HG02943 (cell line): ENCODE measurements around the gene CCR5AS.
"Not testable (repeated sequence)": the region's sequence is repeated elsewhere in the genome, so short reads cannot be mapped to it uniquely, and the experiment has no call there.

Source experiments
- ATAC-seq: cut with Tn5 transposase; IDR thresholded peaks from one replicate; pipeline ENCODE4 v1.9.1; 2021; ENCODE audit warnings: mild to moderate bottlenecking, low read depth, moderate library complexity; ENCODE audit not compliant: unreplicated experiment

The CCR5AS gene

DNA sequence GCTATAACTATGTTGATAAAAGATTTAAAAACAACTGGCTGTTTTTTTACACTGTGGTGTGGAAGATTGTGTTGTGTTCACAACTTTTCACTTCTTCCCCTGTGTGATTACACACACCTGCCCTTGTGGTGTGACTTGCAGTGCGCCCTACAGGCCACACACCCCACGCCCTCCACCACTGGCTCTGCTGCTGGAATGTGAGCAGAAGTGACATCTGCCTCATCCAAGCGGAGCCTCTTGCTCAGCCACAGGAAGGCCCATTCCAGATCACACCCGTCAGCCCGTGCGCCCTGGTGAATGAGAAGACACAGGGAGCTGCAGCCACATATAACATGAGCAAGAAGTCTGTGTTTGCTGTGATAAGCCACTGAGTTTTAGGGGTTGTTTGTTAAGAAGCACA, 46.0 kb downstream of the CCR5AS start:
- ATAC-seq, result no peak

DNA sequence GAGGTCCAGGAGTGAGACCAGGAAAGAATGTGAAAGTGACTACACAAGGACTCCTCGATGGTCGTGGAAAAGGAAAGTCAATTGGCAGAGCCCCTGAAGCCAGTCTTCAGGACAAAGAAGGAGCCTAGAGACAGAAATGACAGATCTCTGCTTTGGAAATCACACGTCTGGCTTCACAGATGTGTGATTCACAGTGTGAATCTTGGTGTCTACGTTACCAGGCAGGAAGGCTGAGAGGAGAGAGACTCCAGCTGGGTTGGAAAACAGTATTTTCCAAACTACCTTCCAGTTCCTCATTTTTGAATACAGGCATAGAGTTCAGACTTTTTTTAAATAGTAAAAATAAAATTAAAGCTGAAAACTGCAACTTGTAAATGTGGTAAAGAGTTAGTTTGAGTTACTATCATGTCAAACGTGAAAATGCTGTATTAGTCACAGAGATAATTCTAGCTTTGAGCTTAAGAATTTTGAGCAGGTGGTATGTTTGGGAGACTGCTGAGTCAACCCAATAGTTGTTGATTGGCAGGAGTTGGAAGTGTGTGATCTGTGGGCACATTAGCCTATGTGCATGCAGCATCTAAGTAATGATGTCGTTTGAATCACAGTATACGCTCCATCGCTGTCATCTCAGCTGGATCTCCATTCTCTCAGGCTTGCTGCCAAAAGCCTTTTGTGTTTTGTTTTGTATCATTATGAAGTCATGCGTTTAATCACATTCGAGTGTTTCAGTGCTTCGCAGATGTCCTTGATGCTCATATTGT, 47.0 kb downstream of the CCR5AS start:
- ATAC-seq, result no peak

DNA sequence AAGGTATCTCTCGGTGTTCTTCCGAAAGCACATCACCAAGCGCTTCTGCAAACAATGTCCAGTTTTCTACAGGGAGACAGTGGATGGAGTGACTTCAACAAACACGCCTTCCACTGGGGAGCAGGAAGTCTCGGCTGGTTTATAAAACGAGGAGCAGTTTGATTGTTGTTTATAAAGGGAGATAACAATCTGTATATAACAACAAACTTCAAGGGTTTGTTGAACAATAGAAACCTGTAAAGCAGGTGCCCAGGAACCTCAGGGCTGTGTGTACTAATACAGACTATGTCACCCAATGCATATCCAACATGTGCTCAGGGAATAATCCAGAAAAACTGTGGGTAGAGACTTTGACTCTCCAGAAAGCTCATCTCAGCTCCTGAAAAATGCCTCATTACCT, 48.4 kb downstream of the CCR5AS start:
- ATAC-seq, result no peak

DNA sequence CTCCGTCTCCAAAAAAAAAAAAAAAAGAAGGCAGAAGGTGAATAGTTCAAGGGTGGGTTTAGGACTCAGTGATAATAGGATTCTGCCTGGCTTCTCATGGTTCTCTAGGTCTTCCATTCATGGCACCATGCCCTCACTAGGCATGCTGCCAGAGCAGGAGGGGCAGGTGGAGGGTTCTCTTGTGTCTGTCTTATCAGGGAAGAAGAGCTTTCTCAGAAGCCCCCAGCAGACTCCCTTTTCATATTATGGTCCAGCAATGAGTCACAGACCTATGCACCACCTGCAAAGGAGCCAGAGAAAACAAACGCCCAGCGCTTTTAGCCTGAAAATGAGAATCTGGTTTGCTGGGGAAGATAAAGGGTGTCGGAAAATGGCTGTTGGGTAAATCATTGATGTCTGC, 50.0 kb downstream of the CCR5AS start:
- no peak for ATAC-seq

DNA sequence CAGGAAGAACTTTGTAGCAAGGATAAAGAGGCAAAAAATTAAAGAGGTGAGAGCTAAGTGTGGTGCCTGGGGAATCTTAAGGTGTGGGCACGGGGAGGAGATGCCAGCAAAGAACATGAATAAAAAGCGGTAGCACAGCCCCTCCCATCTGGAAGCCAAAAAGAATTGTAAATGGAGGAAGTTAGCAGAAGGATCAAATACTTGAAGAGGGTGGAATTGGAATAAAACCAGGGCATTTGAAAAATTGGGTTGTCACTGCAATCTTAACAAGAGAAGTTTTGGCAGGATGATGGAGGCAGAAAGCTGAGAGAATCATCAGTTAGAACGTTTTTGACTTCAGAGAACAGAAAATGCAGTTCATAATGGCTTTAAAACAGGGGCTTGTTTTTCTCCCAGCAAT, 50.6 kb downstream of the CCR5AS start:
- ATAC-seq, result no peak

DNA sequence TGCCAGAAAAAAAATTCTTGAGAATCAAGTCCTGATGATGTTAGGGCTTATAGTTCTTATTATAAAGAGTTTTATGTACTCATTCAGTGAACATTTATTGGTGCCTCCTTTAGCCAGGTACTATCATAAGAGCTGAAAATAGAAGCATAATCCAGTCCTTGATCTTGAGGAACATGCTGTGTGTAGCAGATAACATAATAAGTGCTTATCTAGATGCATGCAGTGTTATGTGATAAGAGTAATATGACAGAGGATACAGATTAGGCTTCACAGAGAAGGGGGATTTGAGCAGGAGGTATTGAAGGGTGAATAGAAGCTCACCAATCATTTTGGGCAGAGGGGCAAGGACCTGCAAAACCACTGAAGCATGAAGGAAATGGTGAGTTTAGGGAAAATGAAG, 51.9 kb downstream of the CCR5AS start:
- no peak for ATAC-seq

DNA sequence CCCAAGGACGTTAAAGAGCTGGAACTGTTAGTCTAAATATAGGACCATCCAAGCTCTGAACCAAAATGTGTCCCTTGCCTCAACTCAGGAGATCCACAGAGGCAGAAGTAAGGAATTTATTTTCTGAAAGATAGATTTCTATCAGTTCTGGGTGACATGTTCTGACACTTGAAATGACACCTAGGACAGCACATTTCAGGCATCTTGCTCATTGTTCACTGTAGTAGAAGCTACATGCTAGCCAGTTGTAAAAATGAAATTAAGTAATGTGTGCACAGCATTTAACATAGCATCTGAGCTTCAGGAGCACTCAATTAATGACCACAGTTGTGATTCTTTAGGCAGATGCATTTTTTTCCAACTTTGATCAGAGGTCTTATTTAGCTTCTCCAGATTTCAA, 52.4 kb downstream of the CCR5AS start:
- no peak for ATAC-seq

DNA sequence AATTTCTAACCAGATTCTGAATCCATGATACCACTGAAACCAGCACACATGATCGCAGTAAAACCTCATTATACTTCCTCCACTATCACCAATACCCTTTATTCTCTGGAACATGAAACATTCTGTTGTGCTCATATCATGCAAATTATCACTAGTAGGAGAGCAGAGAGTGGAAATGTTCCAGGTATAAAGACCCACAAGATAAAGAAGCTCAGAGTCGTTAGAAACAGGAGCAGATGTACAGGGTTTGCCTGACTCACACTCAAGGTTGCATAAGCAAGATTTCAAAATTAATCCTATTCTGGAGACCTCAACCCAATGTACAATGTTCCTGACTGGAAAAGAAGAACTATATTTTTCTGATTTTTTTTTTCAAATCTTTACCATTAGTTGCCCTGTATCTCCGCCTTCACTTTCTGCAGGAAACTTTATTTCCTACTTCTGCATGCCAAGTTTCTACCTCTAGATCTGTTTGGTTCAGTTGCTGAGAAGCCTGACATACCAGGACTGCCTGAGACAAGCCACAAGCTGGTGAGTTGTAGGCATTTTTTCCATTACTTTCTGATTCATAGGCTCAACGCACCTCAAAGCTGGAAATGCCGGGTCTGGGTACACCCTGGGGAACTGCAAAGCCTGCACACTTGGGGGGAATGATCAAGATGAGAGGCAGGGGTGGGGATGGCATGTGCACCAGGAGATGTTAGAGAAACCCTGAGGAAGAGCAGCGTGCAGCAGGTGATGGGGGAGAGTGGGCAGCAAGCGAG, 53.0 kb downstream of the CCR5AS start, which contains the start of gene CCR2:
Gene CCR2 (plus strand): TSS at position 465 of the 764 bp plus-strand sequence. CDS start 3,417 bp downstream, outside the sequence.
- no peak for ATAC-seq

DNA sequence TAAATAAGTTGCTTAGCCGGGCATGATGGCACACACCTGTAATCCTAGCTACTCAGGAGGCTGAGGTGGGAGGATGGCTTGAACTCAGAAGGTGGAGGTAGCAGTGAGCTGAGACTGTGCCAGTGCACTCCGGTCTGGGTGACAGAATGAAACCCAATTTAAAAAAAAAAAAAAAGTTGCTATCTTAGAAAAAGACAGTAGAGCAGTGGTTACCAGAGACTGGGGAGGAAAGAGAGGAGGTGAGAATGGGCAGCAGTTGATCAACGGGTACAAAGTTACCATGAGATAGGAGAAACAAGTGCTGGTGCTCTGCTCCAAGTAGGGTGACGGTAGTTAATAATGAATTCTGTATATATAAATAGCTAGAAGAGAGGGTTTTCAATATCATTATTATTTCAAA, 53.8 kb downstream of the CCR5AS start:
- ATAC-seq, result no peak

DNA sequence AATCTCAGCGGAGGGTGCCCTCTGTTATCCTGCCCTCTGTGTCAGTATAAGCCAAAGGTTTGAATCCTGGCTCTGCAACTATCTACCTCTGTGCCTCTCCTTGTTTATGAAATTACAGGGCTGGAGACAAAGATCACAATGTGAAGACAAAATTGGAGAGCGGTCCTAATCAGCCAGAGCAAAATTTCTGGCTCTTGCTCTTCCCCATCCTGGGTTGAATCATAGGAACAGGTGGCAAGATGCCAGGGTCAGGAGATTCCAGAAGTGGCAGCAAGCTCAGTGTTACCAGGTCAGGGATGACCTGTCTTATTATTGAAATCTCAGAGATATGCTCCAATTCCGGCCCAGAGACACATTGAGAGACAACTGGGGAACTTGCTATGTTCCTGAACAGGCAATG, 55.2 kb downstream of the CCR5AS start:
- no peak for ATAC-seq

DNA sequence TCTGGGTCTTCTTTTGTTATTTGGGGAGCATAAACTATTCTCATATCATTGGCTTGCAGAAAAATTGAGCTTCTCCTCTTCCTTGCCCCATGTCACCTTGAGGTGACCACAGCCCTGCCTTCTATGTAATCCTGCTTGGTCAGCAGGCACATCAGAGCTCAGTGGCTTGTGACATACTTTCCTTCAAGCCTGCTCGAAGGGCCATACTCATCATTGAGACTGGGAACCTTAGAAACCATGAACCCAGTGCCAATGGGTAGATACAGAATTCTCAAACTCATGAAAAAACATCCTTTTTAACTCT, 56.7 kb downstream of the CCR5AS start:
- peak; percentile 42 for ATAC-seq

DNA sequence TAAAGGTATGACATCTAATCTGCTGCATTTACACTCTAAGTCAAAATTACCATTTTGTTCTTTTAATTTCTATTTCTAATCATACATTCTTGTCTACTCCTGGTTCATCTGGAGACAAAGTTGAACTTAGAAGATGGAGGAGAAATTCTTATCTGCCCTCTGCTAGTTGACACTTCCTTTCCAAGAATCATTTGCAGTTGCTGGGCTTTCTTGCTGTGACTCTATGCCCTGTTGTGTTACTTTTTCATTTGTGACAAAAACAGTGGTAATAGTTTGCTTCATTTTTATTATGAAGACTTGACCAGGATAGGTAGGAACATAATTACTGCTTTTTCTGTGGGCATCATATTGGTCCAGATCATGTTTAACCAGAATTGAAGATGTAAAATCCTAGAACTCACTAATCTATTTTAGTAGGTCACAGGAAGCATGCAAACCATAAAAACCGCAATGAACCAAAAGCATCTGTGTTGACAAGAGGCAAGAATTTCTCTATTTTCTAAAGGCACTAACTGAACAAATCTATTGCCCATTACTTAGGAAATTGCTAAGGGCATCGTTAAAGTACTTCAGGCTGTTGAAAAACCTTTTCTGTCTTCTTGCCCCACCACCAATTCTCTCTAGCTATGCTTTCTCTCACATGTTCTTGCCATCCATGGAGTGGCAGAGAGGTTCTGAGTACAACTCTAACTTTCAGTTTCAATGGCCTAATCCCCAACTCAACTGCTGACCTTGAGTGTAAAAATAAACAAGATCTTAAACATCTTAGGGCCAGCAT, 57.2 kb downstream of the CCR5AS start:
- peak; percentile 87 for ATAC-seq

DNA sequence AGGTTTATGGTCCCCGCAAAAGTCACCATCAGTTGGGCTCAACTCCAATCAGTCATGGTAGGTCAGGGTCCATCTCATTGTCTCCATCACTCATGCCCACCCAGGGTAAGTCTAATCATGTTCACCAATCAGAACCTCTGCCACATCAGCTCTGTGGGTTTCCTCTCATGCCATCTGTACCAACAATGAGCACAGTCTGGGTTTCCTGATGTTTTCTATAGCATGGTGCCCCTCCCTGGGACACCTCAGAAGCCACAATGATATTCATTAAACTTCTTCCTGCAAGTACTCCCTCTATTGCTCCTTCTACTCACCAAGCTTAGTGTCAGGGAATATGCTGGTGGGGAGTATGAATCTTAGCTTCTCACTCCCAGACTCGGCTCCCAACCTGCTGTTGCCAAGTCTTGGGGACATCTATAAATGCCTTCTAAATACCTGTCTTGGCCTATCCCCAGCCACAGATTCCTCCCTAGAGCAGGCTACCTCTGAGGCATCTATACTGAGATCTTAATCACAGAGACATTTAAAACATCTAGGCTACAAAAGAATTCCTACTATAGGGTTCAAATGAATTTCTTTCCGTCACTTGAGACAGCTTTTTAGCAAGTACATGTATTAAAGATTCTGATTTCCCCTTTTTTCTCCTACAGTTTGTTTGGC, 57.9 kb downstream of the CCR5AS start:
- ATAC-seq, result no peak

DNA sequence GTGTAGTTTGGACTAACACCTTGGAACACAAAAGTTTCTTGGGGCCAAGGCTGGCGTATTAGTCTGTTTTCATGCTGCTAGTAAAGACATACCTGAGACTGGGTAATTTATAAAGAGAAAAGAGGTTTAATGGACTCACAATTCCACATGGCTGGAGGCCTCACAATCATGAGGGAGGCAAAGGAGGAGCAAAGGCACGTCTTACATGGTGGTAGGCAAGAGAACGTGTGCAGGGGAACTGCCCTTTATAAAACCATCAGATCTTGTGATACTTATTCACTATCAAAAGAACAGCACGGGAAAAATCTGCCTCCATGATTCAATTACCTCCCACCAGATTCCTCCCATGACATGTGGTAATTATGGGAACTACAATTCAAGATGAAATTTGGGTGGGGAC, 62.4 kb downstream of the CCR5AS start:
- ATAC-seq, result no peak

DNA sequence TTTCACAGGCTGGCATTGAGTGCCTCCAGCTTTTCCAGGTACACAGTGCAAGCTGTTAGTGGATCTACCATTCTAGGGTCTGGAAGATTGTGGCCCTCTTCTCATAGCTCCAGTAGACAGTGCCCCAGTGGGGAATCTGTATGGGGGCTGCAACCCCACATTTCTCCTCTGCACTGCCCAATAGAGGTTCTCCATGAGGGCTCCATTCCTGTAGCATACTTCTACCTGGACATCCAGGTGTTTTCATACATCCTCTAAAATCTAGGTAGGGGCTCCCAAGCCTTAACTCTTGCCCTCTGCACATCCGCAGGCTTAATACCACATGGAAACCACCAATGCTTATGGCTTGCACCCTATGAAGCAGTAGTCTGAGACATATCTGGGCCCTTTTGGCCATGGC, 68.0 kb downstream of the CCR5AS start:
- no peak for ATAC-seq

DNA sequence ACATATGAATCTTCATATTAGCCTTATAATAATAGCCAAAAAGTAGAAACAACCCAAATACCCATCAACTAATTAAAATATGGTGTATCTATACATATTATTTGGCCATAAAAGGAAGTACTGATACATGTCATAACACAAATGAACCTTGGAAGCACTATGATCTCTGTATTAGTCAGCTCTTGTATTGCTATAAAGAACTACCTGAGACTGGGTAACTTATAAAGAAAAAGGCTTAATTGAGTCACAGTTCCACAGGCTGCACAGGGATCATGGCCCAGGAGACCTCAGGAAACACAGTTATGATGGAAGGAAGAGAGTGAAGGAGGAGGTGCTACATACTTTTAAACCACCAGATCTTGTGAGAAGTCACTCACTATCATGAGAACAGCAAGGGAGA, 69.0 kb downstream of the CCR5AS start:
- ATAC-seq, result no peak

DNA sequence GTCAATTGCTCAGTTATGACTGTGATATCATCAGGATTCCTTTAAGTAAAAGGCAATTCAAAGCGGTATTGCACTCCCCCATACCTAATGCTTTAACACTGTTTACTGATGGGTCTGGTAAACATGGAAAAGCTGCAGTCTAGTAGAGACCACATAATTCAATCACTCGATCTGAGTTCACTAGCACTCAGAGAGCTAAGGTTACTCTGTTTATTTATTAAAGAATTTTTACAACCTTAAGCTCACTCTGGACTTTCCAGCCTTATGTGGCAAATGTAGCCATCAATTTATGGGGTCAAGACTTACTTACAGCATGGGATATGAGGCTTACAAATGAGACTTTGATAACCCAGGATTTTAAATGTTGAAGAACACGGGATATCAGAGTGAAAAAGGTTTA, 71.3 kb downstream of the CCR5AS start:
- ATAC-seq, result no peak

DNA sequence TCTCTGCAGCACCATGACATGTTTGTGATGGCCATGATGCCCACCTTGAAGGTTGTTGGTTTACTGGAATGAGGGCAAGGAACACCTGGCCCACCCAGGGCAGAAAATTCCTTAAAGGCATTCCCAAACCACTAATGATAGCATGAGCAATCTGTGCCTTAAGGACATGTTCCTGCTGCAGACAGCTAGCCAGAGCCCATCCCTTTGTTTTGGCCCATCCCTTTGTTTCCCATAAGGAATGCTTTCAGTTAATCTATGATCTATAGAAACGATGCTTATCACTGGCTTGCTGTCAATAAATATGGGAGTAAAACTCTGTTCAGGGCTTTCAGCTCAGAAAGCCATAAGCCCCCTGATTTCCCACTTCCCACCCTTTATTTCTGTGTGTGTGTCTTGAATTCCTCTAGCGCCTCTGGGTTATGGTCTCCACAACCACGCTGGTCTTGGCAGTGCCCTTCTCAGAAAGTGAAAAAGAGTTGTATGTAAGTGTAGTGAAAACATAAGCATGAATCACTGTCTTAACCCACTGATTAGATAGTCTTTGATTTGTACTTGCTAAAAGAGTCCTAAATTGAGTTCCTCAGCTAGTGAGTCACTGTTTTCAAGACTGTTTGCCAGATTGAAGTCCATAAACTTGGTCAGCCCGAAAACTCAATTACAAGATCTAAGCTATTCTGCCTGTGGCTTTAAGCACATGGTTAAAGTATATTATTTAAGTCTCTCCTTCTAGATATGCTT, 72.0 kb downstream of the CCR5AS start:
- no peak for ATAC-seq

DNA sequence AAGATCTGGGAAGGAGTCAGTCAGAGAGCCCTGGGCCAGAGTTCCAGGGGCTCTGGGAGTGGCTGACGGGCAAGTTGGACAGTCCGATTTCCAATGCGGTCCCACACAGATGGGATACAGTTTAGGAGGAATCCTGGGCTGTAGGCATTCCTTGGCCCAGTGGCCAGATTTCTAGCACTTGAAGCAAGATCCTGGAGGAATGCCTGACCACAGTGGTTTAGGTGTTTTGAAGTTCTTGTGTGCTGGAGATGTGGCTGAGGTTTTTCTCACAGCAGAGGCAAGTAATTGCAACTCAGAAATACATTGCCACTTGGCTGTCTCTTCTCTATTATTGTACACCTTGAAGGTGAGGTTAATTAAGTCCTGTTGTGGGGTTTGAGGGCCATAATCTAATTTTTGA, 76.2 kb downstream of the CCR5AS start:
- ATAC-seq, result not testable (repeated sequence)

DNA sequence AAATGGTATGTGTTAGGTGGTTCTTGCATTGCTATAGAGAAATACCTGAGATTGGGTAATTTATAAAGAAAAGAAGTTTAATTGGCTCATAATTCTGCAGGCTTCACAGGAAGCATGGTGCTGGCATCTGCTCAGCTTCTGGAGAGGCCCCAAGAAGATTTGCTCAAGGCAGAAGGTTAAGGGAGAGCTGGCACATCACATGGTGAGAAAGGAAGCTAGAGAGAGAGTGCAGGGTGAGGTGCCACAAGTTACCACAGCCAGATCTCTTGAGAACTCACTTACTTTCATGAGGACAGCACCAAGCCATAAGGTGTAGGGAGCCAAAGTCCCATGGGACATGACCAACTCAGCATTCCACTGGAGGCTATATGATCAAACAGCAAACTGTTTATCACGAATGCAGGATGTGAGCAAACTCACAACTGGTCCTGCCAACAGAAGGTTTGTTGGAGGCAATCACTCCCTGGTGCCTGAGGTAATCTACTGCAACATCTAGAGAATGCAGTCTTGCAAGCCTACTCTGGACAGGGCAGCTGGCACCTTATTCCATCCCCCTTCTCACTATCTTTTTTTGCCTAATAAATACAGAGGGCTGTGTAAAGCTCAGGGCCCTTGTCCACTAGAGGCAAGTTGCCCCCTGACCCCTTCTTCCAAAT, 81.1 kb downstream of the CCR5AS start:
- no peak for ATAC-seq
